ENCODE measurements around the gene ITGA11.
"Not testable (repeated sequence)": the region's sequence is repeated elsewhere in the genome, so short reads cannot be mapped to it uniquely, and the experiment has no call there.

The ITGA11 gene

DNA sequence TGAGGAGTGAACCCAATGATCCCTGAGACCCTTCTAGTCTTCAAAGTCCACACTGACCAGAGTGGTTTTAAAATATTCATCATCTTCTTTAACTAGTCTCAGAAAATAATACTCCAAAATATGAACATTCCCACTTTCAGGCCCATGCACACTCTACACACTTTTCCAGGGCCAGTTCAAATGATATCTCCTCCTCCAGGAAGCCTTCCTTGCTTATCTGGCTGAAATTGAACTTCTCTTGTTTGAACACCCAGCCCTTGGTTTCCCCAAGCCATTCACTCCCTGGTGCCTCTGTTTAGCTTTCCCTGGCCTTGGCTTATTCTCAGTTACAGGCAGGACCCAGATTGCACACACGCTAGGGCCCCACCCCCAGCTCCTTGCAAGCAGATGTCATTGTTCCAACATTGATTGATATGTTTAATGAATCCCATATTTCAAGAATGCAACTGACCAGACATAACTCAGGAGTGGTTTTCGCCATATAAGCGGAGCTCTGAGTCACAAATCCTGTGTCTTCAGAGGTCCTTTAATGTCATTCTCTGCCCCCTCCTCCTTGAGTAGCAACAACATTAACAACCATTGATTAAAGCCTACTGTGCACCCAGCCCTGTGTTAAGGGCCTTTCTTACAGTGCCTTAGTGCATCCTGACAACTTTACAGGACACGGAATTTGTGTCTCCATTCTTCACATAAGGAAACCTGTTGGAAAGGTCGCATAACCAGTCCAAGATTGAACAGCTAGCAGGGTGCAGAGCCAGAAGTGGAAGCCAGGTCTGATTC lies 2.1 kb downstream of the ITGA11 start:
- DNase-seq, result peak in 3 of 42 donors; percentile 2 to 26 (median 9)
- intact Hi-C loops (cut with DNase I), result no loop called here

GRCh38 chr15:68428431-68428940 lies 3.5 kb downstream of the ITGA11 start:
- DNase-seq, result no peak
- intact Hi-C loops (cut with DNase I), result no loop called here

DNA sequence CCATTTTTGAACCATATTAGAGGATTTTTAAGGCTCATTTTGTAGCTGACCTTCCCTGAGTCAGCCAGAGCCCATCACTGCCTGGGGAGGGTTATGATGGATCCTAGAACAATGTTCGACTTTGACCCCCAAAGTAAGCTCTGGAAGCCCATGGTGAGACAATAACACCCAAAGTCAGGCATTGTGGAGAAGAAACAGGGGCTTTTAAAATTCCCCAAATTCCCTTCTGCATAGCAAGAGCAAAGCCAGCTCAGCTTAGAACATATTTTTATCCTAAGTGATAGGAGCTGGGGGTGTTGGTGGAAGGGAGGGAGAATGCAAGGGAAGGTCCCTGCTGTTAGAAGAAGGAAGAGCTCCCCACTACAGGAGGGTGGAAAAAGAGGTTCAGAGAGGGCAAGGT lies 4.0 kb downstream of the ITGA11 start:
- intact Hi-C loops (cut with DNase I), result no loop called here
- DNase-seq, result no peak

GRCh38 chr15:68427366-68427765 lies 4.6 kb downstream of the ITGA11 start:
- intact Hi-C loops (cut with DNase I), result no loop called here
- no peak for DNase-seq

DNA sequence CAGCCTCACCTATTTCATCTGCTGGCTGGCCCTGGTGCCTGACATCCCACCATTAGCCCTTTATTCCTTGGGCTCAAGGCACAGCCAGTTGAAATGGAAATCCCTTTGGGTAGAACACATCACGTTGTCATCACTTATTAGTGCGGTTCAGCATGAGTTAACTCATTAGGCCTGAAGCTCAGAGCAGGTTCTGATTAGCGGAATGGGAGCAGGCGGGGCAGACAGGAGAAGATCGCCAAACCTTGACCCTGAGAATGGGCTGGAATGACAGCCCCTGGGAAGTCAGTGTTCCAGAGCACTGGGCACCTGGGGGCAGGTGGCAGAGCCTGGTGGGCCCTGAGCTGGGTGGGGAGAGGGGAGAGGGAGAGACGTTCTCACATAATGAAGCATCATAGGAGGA lies 5.8 kb downstream of the ITGA11 start:
- intact Hi-C loops (cut with DNase I), result no loop called here
- DNase-seq, result no peak

GRCh38 chr15:68425428-68426060 lies 6.4 kb downstream of the ITGA11 start:
- peak in 15 of 42 donors; percentile 3 to 46 (median 24) for DNase-seq
- intact Hi-C loops (cut with DNase I), result no loop called here

DNA sequence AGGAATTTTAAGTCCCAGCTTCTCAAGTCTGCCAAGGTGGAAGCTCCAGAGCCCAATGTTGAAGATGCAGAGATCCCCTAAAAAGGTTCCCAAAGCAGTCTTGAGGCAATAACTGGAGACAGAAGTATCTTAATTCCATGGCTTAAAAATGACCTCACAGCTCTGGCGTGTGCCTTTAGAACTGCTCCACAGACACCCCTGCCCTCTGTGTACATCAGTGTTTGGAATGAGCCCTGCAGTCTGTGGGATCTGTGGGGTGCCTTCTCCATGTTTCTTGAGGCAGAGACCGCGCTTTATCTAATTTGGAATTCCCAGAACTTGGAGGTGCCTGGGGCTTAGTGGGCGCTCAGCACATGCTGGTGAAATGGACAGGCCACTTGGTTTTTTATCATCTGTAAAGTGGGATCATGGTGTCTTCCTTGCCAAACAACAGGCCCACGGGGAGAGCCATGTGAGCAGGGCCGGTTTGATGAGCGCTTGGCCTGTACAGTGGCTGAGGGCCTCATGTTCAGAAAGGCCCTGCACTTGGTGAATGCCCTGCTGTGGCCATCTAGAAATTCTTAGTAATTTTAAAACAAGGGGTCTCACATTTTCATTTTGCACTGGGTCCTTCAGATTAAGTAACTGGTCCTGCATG lies 7.1 kb downstream of the ITGA11 start:
- peak in 1 of 42 donors; percentile 15 for DNase-seq
- intact Hi-C loops (cut with DNase I), result no loop called here

GRCh38 chr15:68423359-68424296 lies 8.3 kb downstream of the ITGA11 start:
- intact Hi-C loops (cut with DNase I), result no loop called here
- peak in 2 of 42 donors; percentile 22 to 30 for DNase-seq

- intact Hi-C loops (cut with DNase I), result not testable (repeated sequence)
- DNase-seq, result peak in 2 of 42 donors; percentile 7
Observed at GRCh38 chr15:68422403-68423145, 9.4 kb downstream of the ITGA11 start.

DNA sequence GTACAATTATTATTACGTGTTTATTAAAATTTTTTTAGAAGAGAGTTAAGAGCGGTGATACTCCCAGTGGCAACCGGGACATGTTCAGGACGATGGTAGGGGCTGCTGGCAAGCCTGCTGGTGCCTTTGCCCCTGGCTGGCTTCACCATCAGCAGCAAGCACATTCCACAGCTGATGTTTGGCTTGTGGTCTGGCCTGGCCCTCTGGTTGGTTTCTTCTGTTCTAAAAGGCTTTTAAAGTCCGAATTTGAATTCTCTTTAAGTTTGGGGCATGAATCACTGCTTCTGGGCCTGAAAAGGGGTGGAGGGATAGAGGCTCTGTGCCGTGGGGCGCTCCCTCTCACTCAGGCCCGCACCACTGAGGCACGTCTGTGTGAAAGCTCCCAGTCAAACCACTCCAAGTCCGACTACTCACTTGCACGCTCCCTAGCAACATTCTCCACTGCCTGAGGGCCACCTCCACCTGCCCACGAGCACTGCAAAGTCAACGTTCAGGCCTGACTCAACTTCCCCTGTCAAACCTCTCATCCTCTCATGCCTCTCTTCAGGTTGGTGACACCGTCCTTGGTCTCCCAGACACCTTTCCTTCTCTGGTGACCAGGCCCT lies 10.1 kb downstream of the ITGA11 start:
- intact Hi-C loops (cut with DNase I), result no loop called here
- DNase-seq, result peak in 3 of 42 donors; percentile 3 to 21 (median 5)

DNA sequence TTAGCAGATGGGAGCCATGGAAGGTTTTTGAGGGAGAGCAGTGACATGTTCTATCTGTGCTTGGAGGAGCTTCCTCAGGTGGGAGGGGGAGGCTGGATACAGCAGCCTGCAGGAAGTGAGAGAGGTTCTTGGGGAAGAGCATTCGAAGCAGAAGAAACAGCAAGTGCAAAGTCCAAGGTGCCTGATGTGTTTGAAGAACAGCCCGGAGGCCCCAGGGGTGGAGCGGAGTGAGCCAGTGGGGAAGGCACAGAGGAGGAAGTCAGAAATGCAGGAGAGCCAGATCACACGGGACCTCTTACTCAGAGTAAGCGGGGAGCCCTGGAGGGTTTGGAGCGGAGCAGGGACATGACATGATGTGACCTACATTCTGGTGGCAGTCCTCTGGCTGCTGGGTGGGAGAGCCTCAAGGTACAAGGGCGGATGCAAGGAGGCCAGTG lies 10.8 kb downstream of the ITGA11 start:
- peak in 5 of 42 donors; percentile 7 to 33 (median 15) for DNase-seq

DNA sequence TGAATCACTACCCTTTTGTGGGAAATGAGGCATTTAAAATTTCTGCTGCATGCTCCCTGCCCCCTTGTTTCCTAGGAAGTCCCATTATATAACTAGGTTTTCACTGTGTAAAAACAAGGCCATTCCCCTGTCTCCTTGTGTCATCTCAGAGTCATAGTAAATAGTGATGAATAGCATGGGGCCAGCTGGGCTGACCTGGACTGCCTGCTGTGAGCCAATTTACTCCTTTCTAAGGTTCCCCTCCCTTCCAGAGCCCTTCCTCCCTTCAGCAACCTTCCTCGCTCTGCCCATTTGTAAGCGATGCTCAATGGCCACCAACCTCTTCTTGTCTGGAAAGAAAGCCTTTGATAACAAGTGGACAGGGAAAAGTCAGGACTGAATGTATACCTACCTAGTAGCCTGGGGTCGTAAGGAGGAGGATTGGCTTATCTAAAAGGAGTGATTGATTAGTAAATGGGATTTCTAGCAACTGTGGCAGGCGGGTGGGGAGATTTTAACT lies 11.7 kb downstream of the ITGA11 start:
- intact Hi-C loops (cut with DNase I), result no loop called here
- peak in 7 of 42 donors; percentile 2 to 21 (median 12) for DNase-seq

More for the DNA sequence above, 10.8 kb downstream of the ITGA11 start:
- intact Hi-C loops (cut with DNase I), result no loop called here

DNA sequence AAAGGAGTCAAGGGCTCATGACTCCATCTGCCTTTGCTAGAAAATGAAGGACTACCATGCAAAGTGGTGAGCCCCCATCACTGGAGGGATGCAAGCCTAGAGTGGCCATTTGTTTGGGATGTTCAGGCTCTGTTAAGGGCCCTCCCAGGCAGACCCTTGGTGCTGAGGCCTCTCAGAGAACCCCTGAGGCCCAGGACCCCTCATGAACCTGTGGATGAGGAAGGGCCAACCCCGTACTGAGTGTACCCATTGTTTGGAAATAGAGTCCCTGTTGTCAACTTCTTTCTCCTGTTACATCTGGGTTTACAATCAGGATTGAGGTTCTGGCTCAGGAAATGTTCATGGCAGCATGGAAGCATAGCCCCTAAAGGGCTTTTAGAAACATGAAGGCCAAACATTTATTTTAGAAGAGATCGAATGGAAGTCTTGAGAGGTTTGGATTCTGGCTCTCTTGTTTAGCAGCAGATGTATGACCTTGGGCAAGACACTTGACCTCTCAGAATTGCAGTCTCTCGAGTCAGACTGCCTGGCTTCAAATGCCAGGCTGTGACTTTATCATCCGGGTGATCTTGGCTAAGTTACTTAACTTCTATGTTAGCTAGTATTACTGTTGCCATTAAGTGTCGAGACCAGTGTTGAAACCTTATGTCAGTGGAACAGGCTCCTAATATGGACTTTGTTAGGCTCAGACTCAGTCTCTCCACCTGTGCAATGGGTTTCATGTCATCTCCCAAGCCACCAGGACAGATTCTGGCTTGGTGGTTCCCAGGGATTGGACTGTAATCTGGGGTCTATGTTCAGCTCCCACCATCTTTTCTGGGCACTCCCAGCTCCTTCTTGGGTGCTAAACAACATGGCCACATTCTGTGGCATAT lies 12.4 kb downstream of the ITGA11 start:
- intact Hi-C loops (cut with DNase I), result no loop called here
- DNase-seq, result peak in 5 of 42 donors; percentile 1 to 11 (median 9)

- intact Hi-C loops (cut with DNase I), result no loop called here
- peak in 7 of 42 donors; percentile 1 to 30 (median 14) for DNase-seq
Observed at GRCh38 chr15:68418611-68419161, 13.3 kb downstream of the ITGA11 start.

DNA sequence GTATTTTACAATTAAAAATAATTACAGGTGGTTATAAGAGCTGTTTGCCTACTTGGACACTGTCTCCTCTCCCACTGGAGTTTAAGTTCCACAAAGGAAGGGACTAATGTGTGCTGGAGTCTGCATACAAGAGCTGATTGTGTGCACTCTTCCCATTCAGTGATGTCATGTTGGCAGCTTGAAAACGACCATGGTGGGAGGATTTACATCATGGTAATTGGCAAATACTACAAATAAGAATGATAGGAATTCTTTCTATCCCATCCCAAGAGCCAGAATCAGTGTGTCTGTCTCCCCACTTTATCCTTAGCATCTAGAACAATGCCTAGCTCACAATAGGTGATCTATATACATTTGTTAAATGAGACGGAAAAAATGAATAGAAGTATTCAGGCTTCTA lies 14.1 kb downstream of the ITGA11 start:
- intact Hi-C loops (cut with DNase I), result no loop called here
- DNase-seq, result peak in 7 of 42 donors; percentile 5 to 31 (median 15)

DNA sequence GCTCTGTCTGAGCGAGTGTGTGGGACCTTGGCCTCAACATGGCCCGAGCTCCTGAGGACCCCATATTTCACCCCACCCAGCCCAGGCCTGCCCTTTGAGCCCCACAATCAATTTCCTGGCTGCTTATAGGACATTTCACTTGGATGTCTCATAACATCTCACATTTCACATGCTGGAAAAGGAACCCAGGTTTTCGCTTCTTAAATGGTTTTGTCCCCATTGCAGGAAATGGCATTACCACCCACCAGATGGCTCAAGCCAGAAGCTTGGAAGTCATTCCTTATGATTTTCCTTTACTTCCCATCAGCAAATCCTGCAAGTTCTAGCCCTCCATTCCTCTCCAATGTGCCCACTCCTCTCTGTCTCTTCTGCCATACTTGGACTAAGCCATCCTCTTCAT lies 14.9 kb downstream of the ITGA11 start:
- peak in 6 of 42 donors; percentile 3 to 23 (median 12) for DNase-seq
- intact Hi-C loops (cut with DNase I), result no loop called here
